A549 (cell line): ENCODE measurements around the gene SUMO2.
A peak's percentile ranks its signal among the peaks of the same experiment; 100 is the strongest.

ENCODE experiments used
- BHLHE40 ChIP-seq: IDR thresholded peaks from 2 replicates; pipeline ENCODE4 v1.6.1; 2012; ENCODE audit warnings: low read depth, low read length, inconsistent platforms
- CBX2 ChIP-seq: fragments of 200-600 bp; sonication (generic); IDR thresholded peaks from 2 replicates; pipeline ENCODE4 v1.6.1; 2016; ENCODE audit warnings: low read depth, mild to moderate bottlenecking, borderline replicate concordance
- CTCF ChIP-seq: fragments of >200 bp; sonication (Bioruptor Twin); formaldehyde crosslinking; IDR thresholded peaks from 3 replicates; pipeline ENCODE4 v1.5.1; 2016
- ELK1 ChIP-seq: fragments of 150-350 bp; IDR thresholded peaks from 2 replicates; pipeline ENCODE4 v1.6.1; 2014; ENCODE audit warnings: low read depth, mild to moderate bottlenecking, low read length
- ESRRA ChIP-seq: fragments of 150-350 bp; IDR thresholded peaks from 2 replicates; pipeline ENCODE4 v1.6.1; 2014; ENCODE audit warnings: mild to moderate bottlenecking, low read length, borderline replicate concordance
- HDAC2 ChIP-seq: fragments of 200-600 bp; sonication (generic); IDR thresholded peaks from 2 replicates; pipeline ENCODE4 v1.6.1; 2016
- KDM1A ChIP-seq: fragments of 200-600 bp; sonication (generic); IDR thresholded peaks from 2 replicates; pipeline ENCODE4 v1.6.1; 2016; ENCODE audit warnings: low read depth, mild to moderate bottlenecking
- MYC ChIP-seq: IDR thresholded peaks from 2 replicates; pipeline ENCODE4 v1.6.1; 2012; ENCODE audit warnings: mild to moderate bottlenecking, inconsistent platforms, low read length, improper control_type of control experiment, borderline replicate concordance
- NR3C1 ChIP-seq: fragments of >200 bp; sonication (Bioruptor Twin); formaldehyde crosslinking; IDR thresholded peaks from 3 replicates; pipeline ENCODE4 v1.6.1; 2017
- POLR2A ChIP-seq: IDR thresholded peaks from 2 replicates; pipeline ENCODE4 v1.6.1; 2012; ENCODE audit warnings: mild to moderate bottlenecking, low read length
- RNF2 ChIP-seq: fragments of 200-600 bp; sonication (generic); IDR thresholded peaks from 2 replicates; pipeline ENCODE4 v1.6.1; 2016; ENCODE audit warnings: low read depth, mild to moderate bottlenecking, antibody characterized with exemption, moderate library complexity, borderline replicate concordance
- USF2 ChIP-seq: fragments of 450-650 bp; IDR thresholded peaks from 2 replicates; pipeline ENCODE4 v1.6.1; 2014; ENCODE audit warnings: antibody characterized with exemption
- TF ChIP-seq, protein P1 (sequence below): IDR thresholded peaks from 2 replicates; pipeline ENCODE4 v1.6.1; 2012

DNA sequence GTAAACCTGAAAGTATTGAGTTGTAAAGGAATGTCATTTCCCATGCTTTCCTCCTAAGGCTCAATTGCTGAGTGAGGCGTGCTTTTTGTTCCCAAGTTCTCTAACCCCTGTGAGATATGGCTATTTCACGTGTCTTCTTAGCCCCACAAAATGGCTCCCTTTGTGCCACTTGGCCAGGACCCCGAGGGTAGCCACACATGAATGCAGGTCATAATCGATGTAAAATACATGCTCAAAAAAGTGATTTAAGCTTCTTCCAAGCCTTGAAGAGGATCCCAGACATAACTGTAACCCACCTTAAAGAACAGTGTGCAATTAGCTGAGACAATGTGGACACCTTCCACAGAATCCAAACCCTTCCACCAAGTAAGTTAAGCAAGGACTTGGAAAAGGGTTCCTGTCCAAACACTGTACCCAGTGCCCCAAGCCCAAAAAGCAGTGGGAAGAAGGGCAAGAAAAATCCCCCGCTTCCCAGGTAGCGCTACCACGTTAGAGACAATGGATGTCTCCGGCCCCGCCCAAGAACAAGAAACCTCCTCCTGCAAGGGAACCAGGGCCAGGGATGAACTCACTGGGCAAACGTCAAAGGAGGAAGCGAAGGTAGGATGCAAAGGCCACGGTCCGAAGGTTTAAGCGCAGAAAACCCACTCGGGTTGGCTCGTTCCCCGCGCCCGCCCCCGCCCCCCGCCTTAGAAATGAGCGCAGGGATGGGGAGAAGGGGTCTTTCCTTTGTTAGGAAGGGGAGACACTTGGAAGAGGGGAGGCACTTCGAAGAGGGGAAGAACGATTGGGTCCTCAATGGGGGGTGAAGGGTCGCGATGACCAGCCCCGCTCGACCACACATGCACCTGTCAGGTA, 29.6 kb downstream of the SUMO2 start:
- TF ChIP-seq BHLHE40 (no peak), ESRRA (no peak), NR3C1 (no peak), RNF2 (no peak), MYC (0 out of 2 replicates have a peak, but pooled peaks have one; percentile 28), CBX2 (no peak), CTCF (no peak), ELK1 (no peak), POLR2A (peak; percentile 37), KDM1A (no peak), HDAC2 (no peak), USF2 (no peak)
- TF ChIP-seq, protein P1, sequence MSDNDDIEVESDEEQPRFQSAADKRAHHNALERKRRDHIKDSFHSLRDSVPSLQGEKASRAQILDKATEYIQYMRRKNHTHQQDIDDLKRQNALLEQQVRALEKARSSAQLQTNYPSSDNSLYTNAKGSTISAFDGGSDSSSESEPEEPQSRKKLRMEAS: peak; percentile 82
